ENCODE data around the gene TPPP. TPM values are rescaled to one million over a fixed set of nuclear protein-coding genes. Genes with fewer than 3 reads are reported as not detected.

Gene TPPP
- total and polyA plus RNA-seq, 12 donors, result 0.39 to 9.1 (median 2.0) TPM

- H3K27me3 ChIP-seq, result no peaks in the 10 kb centered on the region
- DNase-seq, result no peak
- intact Hi-C loops (cut with DNase I), result no loop called here
- TF ChIP-seq CTCF (IDR thresholded peaks at IDR 0.05), result no peak
- TF ChIP-seq POLR2A (IDR thresholded peaks at IDR 0.05), result no peak
- H3K9me3 ChIP-seq (replicated peaks in 1 of 3), result no peaks in the 10 kb centered on the region
- WGBS, 4 donors, result 94 to 98% (median 96%) methylated on average over 17 to 38 of the region's 38 CpGs
- H3K4me1 ChIP-seq (replicated peaks in 1 of 2), result no peaks in the 10 kb centered on the region
- peaks cover 0 to 5% of the 10 kb centered on the region in 2 donors for H3K36me3 ChIP-seq (replicated peaks in 1 of 2)
- no peak overlapping the region for H3K27ac ChIP-seq
- no peak overlapping the region for H3K4me3 ChIP-seq
These were observed 29.5 kb downstream of the TPPP start for GRCh38 chr5:663436-664342.

GRCh38 chr5:662751-663435, 30.3 kb downstream of the TPPP start:
- no peak for DNase-seq
- 93 to 98% (median 95%) methylated on average over 50 to 56 of the region's 56 CpGs for WGBS, 4 donors
- no peaks in the 10 kb centered on the region for H3K4me1 ChIP-seq (replicated peaks in 1 of 2)
- intact Hi-C loops (cut with DNase I), result no loop called here
- H3K27me3 ChIP-seq, result no peaks in the 10 kb centered on the region
- H3K9me3 ChIP-seq (replicated peaks in 1 of 3), result no peaks in the 10 kb centered on the region
- TF ChIP-seq CTCF (IDR thresholded peaks at IDR 0.05), result no peak
- no peak for TF ChIP-seq POLR2A (IDR thresholded peaks at IDR 0.05)
- no peak overlapping the region for H3K27ac ChIP-seq
- H3K36me3 ChIP-seq (replicated peaks in 1 of 2), result peaks cover 0 to 5% of the 10 kb centered on the region in 2 donors
- H3K4me3 ChIP-seq, result no peak overlapping the region

- Histone ChIP-seq H3K4me3 (no peak overlapping the region), H3K27ac (no peak overlapping the region), H3K9me3 (replicated peaks in 1 of 3) (no peaks in the 10 kb centered on the region), H3K27me3 (no peaks in the 10 kb centered on the region), H3K36me3 (replicated peaks in 1 of 2) (peaks cover 0 to 5% of the 10 kb centered on the region in 2 donors), H3K4me1 (replicated peaks in 1 of 2) (no peaks in the 10 kb centered on the region)
- TF ChIP-seq CTCF (IDR thresholded peaks at IDR 0.05) (no peak), POLR2A (IDR thresholded peaks at IDR 0.05) (no peak)
- WGBS, 4 donors, result 96 to 98% (median 98%) methylated on average over 28 to 53 of the region's 53 CpGs
- no peak for DNase-seq
- intact Hi-C loops (cut with DNase I), result no loop called here
These were observed 31.0 kb downstream of the TPPP start for GRCh38 chr5:661891-662750.
